ENCODE results near the gene RIPOR1.
A peak's percentile ranks its signal among the peaks of the same experiment; 100 is the strongest.

The RIPOR1 gene

DNA sequence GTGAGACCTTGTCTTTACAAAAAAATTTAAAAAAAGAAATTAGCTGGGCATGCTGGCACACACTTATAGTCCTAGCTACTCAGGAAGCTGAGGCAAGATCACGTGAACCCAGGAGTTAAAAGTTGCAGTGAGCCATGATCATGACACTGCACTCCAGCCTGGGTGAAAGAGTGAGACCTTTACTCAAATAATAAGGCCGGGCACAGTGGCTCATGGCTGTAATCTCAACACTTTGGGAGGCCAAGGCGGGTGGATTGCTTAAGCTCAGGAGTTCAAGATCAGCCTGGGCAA is 11.5 kb upstream of the RIPOR1 start:
- ChIA-PET POLR2A (interaction anchor here (0.6 to 1.1 kb wide), 3 partner anchors 8 to 117 kb away, joined by 3 to 4 read pairs (median 3); no protein-coding TSS in a partner anchor), CTCF (interaction anchor here (0.6 to 10.5 kb wide), 15 partner anchors 8 to 278 kb away, joined by 3 to 228 read pairs (median 5); partner anchors contain the start of genes AGRP, ATP6V0D1 and CARMIL2)
- no peaks in the 10 kb centered on the region for H3K36me3 ChIP-seq (ENCODE audit: control insufficient read depth in 4 of 4, insufficient read depth in 4 of 4, low read length in 3 of 4)
- no peaks in the 10 kb centered on the region for H3K9me3 ChIP-seq (ENCODE audit: control extremely low read depth in 1 of 5, control insufficient read depth in 4 of 5, insufficient read depth in 2 of 5, low read depth in 1 of 5, low read length in 4 of 5)
- H3K27me3 ChIP-seq (replicated peaks in 2 of 5; ENCODE audit: control insufficient read depth in 4 of 5, insufficient read depth in 5 of 5, low read length in 4 of 5), result no peaks in the 10 kb centered on the region
- H3K27ac ChIP-seq (ENCODE audit: insufficient read depth in 1 of 2, low read depth in 1 of 2, low read length in 2 of 2, poor library complexity in 1 of 2, severe bottlenecking in 2 of 2), result peak overlapping the region in 1 of 2 experiments; percentile 32
- H3K4me1 ChIP-seq (ENCODE audit: control extremely low read depth in 1 of 4, control insufficient read depth in 4 of 4, insufficient read depth in 4 of 4, low read length in 3 of 4), result peaks cover 0 to 56% (median 51%) of the 10 kb centered on the region in 4 experiments
- WGBS (ENCODE audit: insufficient coverage), result 39% methylated on average over 3 of the region's 3 CpGs
- peak in 2 of 3 donors; percentile 52 to 67 for DNase-seq
- peak overlapping the region in 1 of 7 experiments; percentile 26 for H3K4me3 ChIP-seq (ENCODE audit: control insufficient read depth in 1 of 7, extremely low read depth in 1 of 7, insufficient read depth in 4 of 7, low read depth in 2 of 7, low read length in 6 of 7)

DNA sequence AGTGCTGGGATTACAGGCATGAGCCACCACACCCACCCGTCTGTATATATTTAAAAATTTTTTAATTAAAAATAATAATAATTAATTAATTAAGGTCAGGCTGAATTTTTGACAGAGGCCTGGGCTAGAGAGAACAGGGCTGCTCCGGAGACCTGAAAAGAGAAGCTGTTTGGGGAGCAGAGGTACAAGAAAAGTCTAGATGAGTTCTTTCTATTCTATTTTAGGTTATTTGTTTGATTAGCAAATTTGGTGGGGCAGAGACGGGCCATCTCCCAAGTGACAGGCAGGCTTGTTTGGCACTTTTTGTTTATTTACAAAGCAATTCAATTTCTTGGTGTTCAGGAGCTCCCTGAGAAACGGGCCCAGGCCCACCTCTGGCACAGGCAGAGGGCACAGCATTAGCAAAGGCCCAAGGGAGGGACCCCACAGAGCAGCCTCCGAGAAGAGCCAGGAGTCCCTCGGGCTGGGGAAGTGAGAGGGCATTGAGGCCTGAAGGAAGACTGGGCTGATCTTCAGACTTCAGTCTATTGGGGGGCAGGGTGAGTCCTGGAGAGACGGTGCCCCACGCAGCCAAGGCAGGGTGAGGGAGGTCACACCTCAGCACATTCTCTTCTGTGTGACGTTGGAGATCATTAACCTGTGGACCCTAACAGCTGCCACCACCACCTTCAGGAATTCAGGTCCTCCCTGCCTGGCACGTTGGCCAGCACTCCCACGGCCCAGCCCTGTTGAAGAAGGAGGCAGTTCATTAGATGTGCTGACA is 10.8 kb upstream of the RIPOR1 start:
- H3K27ac ChIP-seq (ENCODE audit: insufficient read depth in 1 of 2, low read depth in 1 of 2, low read length in 2 of 2, poor library complexity in 1 of 2, severe bottlenecking in 2 of 2), result peak overlapping the region in 1 of 2 experiments; percentile 25

DNA sequence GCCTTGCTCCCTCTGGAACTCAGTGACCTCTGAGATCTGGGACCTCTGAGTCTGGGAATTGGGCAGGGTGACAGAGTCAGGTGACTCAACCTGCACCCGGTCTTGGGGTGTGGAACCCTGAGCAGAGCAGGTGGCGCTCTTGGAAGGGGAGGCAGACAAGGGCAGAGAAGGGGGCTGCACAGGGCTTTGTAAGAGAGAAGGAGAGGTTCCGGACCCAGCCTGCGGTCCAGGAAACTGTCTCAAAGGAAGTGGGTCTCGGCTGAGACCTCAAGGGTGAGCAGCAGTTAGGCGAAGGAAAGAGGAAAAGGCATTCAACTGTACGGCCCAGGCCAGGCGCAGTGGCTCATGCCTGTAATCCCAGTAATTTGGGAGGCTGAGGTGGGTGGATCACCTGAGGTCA is 10.0 kb upstream of the RIPOR1 start:
- WGBS (ENCODE audit: insufficient coverage), result 13% methylated on average over 6 of the region's 8 CpGs

More for the DNA sequence above, 10.8 kb upstream of the RIPOR1 start:
- CTCF ChIA-PET, result interaction anchor here (0.5 to 10.5 kb wide), 14 partner anchors 9 to 277 kb away, joined by 3 to 228 read pairs (median 6); partner anchors contain the start of genes AGRP, ATP6V0D1 and CARMIL2
- Histone ChIP-seq H3K4me3 (ENCODE audit: control insufficient read depth in 1 of 7, extremely low read depth in 1 of 7, insufficient read depth in 4 of 7, low read depth in 2 of 7, low read length in 6 of 7) (no peak overlapping the region), H3K9me3 (ENCODE audit: control extremely low read depth in 1 of 5, control insufficient read depth in 4 of 5, insufficient read depth in 2 of 5, low read depth in 1 of 5, low read length in 4 of 5) (no peaks in the 10 kb centered on the region), H3K27me3 (replicated peaks in 2 of 5; ENCODE audit: control insufficient read depth in 4 of 5, insufficient read depth in 5 of 5, low read length in 4 of 5) (no peaks in the 10 kb centered on the region), H3K4me1 (ENCODE audit: control extremely low read depth in 1 of 4, control insufficient read depth in 4 of 4, insufficient read depth in 4 of 4, low read length in 3 of 4) (peaks cover 0 to 56% (median 51%) of the 10 kb centered on the region in 4 experiments), H3K36me3 (ENCODE audit: control insufficient read depth in 4 of 4, insufficient read depth in 4 of 4, low read length in 3 of 4) (no peaks in the 10 kb centered on the region)
- POLR2A ChIA-PET, result interaction anchor here (1.1 kb wide), 1 partner anchor 8 kb away, joined by 4 read pairs; no protein-coding TSS in a partner anchor
- DNase-seq, result no peak
- WGBS (ENCODE audit: insufficient coverage), result 94% methylated on average over 9 of the region's 11 CpGs

DNA sequence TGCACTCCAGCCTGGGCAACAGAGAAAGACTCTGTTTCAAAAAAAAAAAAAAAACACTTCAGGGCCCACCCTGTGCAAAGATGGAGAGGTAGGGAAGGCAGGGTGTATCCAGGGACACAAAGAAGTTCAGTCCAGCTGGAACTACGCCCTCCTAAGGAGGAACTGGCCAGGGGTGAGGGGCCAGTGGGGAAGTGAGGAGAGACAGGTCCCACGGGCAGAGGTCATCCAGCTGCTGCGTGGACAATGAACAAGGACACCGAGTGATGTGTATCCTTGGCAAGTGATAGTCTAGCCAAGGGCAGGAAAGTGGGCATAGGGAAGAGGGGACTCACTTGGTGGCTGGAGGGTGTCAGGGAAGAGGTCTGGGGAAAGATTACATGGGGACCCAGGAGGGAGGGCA is 9.4 kb upstream of the RIPOR1 start:
- DNase-seq, result no peak
- Histone ChIP-seq H3K27ac (ENCODE audit: insufficient read depth in 1 of 2, low read depth in 1 of 2, low read length in 2 of 2, poor library complexity in 1 of 2, severe bottlenecking in 2 of 2) (no peak overlapping the region), H3K4me3 (ENCODE audit: control insufficient read depth in 1 of 7, extremely low read depth in 1 of 7, insufficient read depth in 4 of 7, low read depth in 2 of 7, low read length in 6 of 7) (peak overlapping the region in 2 of 7 experiments; percentile 1 to 33), H3K9me3 (ENCODE audit: control extremely low read depth in 1 of 5, control insufficient read depth in 4 of 5, insufficient read depth in 2 of 5, low read depth in 1 of 5, low read length in 4 of 5) (no peaks in the 10 kb centered on the region), H3K36me3 (ENCODE audit: control insufficient read depth in 4 of 4, insufficient read depth in 4 of 4, low read length in 3 of 4) (no peaks in the 10 kb centered on the region), H3K27me3 (replicated peaks in 2 of 5; ENCODE audit: control insufficient read depth in 4 of 5, insufficient read depth in 5 of 5, low read length in 4 of 5) (no peaks in the 10 kb centered on the region), H3K4me1 (ENCODE audit: control extremely low read depth in 1 of 4, control insufficient read depth in 4 of 4, insufficient read depth in 4 of 4, low read length in 3 of 4) (peaks cover 0 to 54% (median 51%) of the 10 kb centered on the region in 4 experiments)
- ChIA-PET POLR2A (no interaction called here), CTCF (interaction anchor here (1.2 to 8.7 kb wide), 7 partner anchors 10 to 147 kb away, joined by 3 to 113 read pairs (median 52); partner anchors contain the start of genes C16orf86, CARMIL2, ENKD1 and RIPOR1)
- 81% methylated on average over 4 of the region's 4 CpGs for WGBS (ENCODE audit: insufficient coverage)

More for the DNA sequence above, 10.0 kb upstream of the RIPOR1 start:
- Histone ChIP-seq H3K4me3 (ENCODE audit: control insufficient read depth in 1 of 7, extremely low read depth in 1 of 7, insufficient read depth in 4 of 7, low read depth in 2 of 7, low read length in 6 of 7) (peak overlapping the region in 1 of 7 experiments; percentile 5), H3K4me1 (ENCODE audit: control extremely low read depth in 1 of 4, control insufficient read depth in 4 of 4, insufficient read depth in 4 of 4, low read length in 3 of 4) (peaks cover 0 to 56% (median 51%) of the 10 kb centered on the region in 4 experiments), H3K36me3 (ENCODE audit: control insufficient read depth in 4 of 4, insufficient read depth in 4 of 4, low read length in 3 of 4) (no peaks in the 10 kb centered on the region), H3K9me3 (ENCODE audit: control extremely low read depth in 1 of 5, control insufficient read depth in 4 of 5, insufficient read depth in 2 of 5, low read depth in 1 of 5, low read length in 4 of 5) (no peaks in the 10 kb centered on the region), H3K27ac (ENCODE audit: insufficient read depth in 1 of 2, low read depth in 1 of 2, low read length in 2 of 2, poor library complexity in 1 of 2, severe bottlenecking in 2 of 2) (peak overlapping the region in 1 of 2 experiments; percentile 25), H3K27me3 (replicated peaks in 2 of 5; ENCODE audit: control insufficient read depth in 4 of 5, insufficient read depth in 5 of 5, low read length in 4 of 5) (no peaks in the 10 kb centered on the region)
- ChIA-PET POLR2A (no interaction called here), CTCF (interaction anchor here (1.2 to 10.5 kb wide), 5 partner anchors 9 to 148 kb away, joined by 3 to 228 read pairs (median 111); partner anchors contain the start of genes C16orf86, CARMIL2, ENKD1 and RIPOR1)
- DNase-seq, result peak in 2 of 3 donors; percentile 63 to 66

DNA sequence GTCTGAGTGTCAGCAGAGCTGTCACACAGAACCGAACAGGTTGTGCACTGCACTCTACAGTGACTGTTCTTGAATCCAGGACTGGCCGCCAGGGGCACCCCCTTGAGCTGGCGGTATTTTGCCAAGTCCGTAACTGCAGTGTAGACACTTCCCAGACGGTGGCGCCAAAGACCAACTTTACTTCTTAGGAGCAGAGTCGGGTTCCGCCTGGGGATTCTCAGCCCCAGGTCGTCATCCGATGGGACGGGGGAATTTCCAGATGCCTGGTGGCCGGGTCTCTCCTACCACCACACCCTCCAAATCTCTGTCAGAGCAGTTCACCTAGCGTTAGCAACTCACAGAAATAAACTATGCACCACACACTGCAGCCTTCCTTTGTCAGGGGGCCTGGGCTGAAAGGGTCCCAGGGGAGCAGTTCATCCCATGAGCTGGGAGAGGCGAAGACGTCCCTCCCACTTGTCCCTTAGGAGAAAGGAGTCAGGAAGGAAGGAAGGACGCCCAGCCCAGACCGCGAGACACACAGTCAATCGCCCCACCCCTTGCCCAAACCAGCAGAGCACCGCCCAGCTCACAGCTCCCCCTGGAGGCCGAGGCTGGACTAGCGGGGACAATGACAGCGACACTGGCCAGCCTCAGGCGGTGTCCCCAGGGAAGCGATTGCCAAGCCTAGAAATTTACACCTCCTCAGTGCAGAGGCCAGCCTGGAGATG is 7.4 kb upstream of the RIPOR1 start:
- Histone ChIP-seq H3K36me3 (ENCODE audit: control insufficient read depth in 4 of 4, insufficient read depth in 4 of 4, low read length in 3 of 4) (no peaks in the 10 kb centered on the region), H3K9me3 (ENCODE audit: control extremely low read depth in 1 of 5, control insufficient read depth in 4 of 5, insufficient read depth in 2 of 5, low read depth in 1 of 5, low read length in 4 of 5) (no peaks in the 10 kb centered on the region), H3K4me3 (ENCODE audit: control insufficient read depth in 1 of 7, extremely low read depth in 1 of 7, insufficient read depth in 4 of 7, low read depth in 2 of 7, low read length in 6 of 7) (peak overlapping the region in 6 of 7 experiments; percentile 65 to 90 (median 74)), H3K27ac (ENCODE audit: insufficient read depth in 1 of 2, low read depth in 1 of 2, low read length in 2 of 2, poor library complexity in 1 of 2, severe bottlenecking in 2 of 2) (peak overlapping the region; percentile 86 to 93), H3K4me1 (ENCODE audit: control extremely low read depth in 1 of 4, control insufficient read depth in 4 of 4, insufficient read depth in 4 of 4, low read length in 3 of 4) (peaks cover 0 to 53% (median 48%) of the 10 kb centered on the region in 4 experiments), H3K27me3 (replicated peaks in 2 of 5; ENCODE audit: control insufficient read depth in 4 of 5, insufficient read depth in 5 of 5, low read length in 4 of 5) (no peaks in the 10 kb centered on the region)
- 1% methylated on average over 17 of the region's 25 CpGs for WGBS (ENCODE audit: insufficient coverage)
- CTCF ChIA-PET, result interaction anchor here (0.6 to 8.7 kb wide), 49 partner anchors 10 to 534 kb away, joined by 3 to 113 read pairs (median 5); partner anchors contain the start of genes AGRP, ATP6V0D1, C16orf86 and CARMIL2
- POLR2A ChIA-PET, result interaction anchor here (0.6 to 2.2 kb wide), 6 partner anchors 7 to 231 kb away, joined by 3 to 11 read pairs (median 4); partner anchors contain the start of gene RIPOR1
- DNase-seq, result peak; percentile 95 to 98 (median 96)

DNA sequence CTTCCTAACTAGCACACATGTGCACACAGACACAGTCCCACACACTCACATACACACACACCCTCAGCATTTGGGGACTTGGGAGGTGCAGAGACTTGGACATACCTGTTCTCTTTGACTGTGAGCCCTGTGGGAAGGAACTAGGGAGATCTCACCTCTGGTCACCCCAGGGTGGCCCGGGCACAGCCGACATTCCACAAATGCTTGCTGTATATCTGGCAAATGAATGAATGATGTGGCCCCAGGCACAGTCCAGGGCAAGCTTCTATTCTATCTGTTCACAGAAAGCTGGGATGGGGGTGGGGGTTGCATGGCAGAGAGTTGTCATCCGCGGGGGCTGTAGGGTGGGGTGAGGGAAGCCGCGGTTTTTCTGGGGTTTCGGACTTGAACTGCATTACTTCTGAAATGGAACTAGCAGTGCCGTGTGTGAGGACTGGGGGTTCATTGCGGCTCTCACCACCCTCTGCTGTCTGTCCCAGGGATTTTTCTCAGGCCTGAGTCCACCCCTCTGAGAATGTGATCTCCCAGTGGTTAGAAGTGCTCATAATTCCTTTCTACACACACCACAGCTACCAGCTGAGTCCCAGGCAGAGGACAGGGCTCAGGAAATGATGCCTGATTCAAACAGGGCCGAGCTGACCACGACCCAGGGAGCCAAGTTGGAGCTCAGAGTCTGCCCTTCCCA is 3.3 kb upstream of the RIPOR1 start:
- CTCF ChIA-PET, result interaction anchor here (0.7 to 2.4 kb wide), 14 partner anchors 9 to 147 kb away, joined by 3 to 10 read pairs (median 4); partner anchors contain the start of gene CTCF
- H3K27ac ChIP-seq (ENCODE audit: insufficient read depth in 1 of 2, low read depth in 1 of 2, low read length in 2 of 2, poor library complexity in 1 of 2, severe bottlenecking in 2 of 2), result no peak overlapping the region

More for the DNA sequence above, 3.3 kb upstream of the RIPOR1 start:
- DNase-seq, result peak in 2 of 3 donors; percentile 58 to 64
- Histone ChIP-seq H3K9me3 (ENCODE audit: control extremely low read depth in 1 of 5, control insufficient read depth in 4 of 5, insufficient read depth in 2 of 5, low read depth in 1 of 5, low read length in 4 of 5) (no peaks in the 10 kb centered on the region), H3K4me3 (ENCODE audit: control insufficient read depth in 1 of 7, extremely low read depth in 1 of 7, insufficient read depth in 4 of 7, low read depth in 2 of 7, low read length in 6 of 7) (no peak overlapping the region), H3K36me3 (ENCODE audit: control insufficient read depth in 4 of 4, insufficient read depth in 4 of 4, low read length in 3 of 4) (no peaks in the 10 kb centered on the region), H3K4me1 (ENCODE audit: control extremely low read depth in 1 of 4, control insufficient read depth in 4 of 4, insufficient read depth in 4 of 4, low read length in 3 of 4) (peaks cover 0 to 40% (median 37%) of the 10 kb centered on the region in 4 experiments), H3K27me3 (replicated peaks in 2 of 5; ENCODE audit: control insufficient read depth in 4 of 5, insufficient read depth in 5 of 5, low read length in 4 of 5) (no peaks in the 10 kb centered on the region)
- WGBS (ENCODE audit: insufficient coverage), result 68% methylated on average over 9 of the region's 11 CpGs
- POLR2A ChIA-PET, result interaction anchor here (1.5 kb wide), 1 partner anchor 8 kb away, joined by 4 read pairs; no protein-coding TSS in a partner anchor

Measured in common myeloid progenitor, CD34-positive (primary cell).